Colonic mucosa (tissue), 4 donors: ENCODE results near the gene ALPK3. TPM values are rescaled to one million over a fixed set of nuclear protein-coding genes. Genes with fewer than 3 reads are reported as not detected.

Experiments used
- DNase-seq: peaks from one replicate; pipeline ENCODE4 v3.0.0-alpha.2; 2020
- H3K27ac ChIP-seq: fragments of 200-600 bp; one replicate; pipeline ENCODE4 v1.8.0; 2021
- H3K27me3 ChIP-seq: fragments of 200-600 bp; one replicate; pipeline ENCODE4 v1.8.0; 2021
- H3K36me3 ChIP-seq: fragments of 200-600 bp; one replicate; pipeline ENCODE4 v1.8.0; 2021
- H3K4me1 ChIP-seq: fragments of 200-600 bp; one replicate; pipeline ENCODE4 v1.8.0; 2021; ENCODE audit warnings: mild to moderate bottlenecking
- H3K4me3 ChIP-seq: fragments of 200-600 bp; one replicate; pipeline ENCODE4 v1.8.0; 2021
- H3K9ac ChIP-seq, 2 donors: one replicate each; pipeline ENCODE4 v1.7.0; 2013; ENCODE audit warnings: control low read depth in 2 of 2, low read depth in 2 of 2, low read length in 2 of 2
- H3K9me3 ChIP-seq: fragments of 200-600 bp; one replicate; pipeline ENCODE4 v1.8.0; 2021
- intact Hi-C: fragments of 100-400 bp; cut with DNase I; formaldehyde crosslinking; loops from one replicate; pipeline ENCODE4 v1.14.1; 2022
- total RNA-seq, 2 donors: library from RNA; stranded (reverse); fragmentation: NEBNext Ultra II Directional in 1 of 2; extraction: Animal tissue kit (Norgen Biotek cat#: 25700) in 1 of 2; gene quantifications; one replicate each; pipeline ENCODE4 v1.2.1, GENCODE V29; 2021
- TF ChIP-seq, protein P1 (sequence below): fragments of 200-600 bp; IDR thresholded peaks from one replicate; pipeline ENCODE4 v1.8.0; 2022; ENCODE audit warnings: antibody characterized with exemption, mild to moderate bottlenecking
- donor health status: healthy.
- donor health status: DM: no; HTN: no; CAD: no.
- donor health status: DM: no; HTN: no; CAD: no.

The ALPK3 gene
- total RNA-seq, 2 donors from 2014 or later: 0.74 to 2.4 TPM

GRCh38 chr15:84834229-84834955 lies 17.2 kb downstream of the ALPK3 start:
- Histone ChIP-seq H3K36me3 (no peaks in the 10 kb centered on the region), H3K4me1 (no peaks in the 10 kb centered on the region), H3K27me3 (no peaks in the 10 kb centered on the region), H3K4me3 (no peak overlapping the region), H3K9me3 (no peaks in the 10 kb centered on the region), H3K9ac (no peak overlapping the region), H3K27ac (no peak overlapping the region)
- no peak for DNase-seq
- intact Hi-C loops: loop anchor here (5.0 kb wide), 1 partner anchor 43 kb away; no protein-coding TSS in a partner anchor
- TF ChIP-seq, protein P1, sequence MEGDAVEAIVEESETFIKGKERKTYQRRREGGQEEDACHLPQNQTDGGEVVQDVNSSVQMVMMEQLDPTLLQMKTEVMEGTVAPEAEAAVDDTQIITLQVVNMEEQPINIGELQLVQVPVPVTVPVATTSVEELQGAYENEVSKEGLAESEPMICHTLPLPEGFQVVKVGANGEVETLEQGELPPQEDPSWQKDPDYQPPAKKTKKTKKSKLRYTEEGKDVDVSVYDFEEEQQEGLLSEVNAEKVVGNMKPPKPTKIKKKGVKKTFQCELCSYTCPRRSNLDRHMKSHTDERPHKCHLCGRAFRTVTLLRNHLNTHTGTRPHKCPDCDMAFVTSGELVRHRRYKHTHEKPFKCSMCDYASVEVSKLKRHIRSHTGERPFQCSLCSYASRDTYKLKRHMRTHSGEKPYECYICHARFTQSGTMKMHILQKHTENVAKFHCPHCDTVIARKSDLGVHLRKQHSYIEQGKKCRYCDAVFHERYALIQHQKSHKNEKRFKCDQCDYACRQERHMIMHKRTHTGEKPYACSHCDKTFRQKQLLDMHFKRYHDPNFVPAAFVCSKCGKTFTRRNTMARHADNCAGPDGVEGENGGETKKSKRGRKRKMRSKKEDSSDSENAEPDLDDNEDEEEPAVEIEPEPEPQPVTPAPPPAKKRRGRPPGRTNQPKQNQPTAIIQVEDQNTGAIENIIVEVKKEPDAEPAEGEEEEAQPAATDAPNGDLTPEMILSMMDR: no peak

GRCh38 chr15:84834969-84835368 lies 17.8 kb downstream of the ALPK3 start:
- TF ChIP-seq, protein P1: no peak
- no peak overlapping the region for H3K9ac ChIP-seq
- no peak for DNase-seq
- H3K27me3 ChIP-seq: no peaks in the 10 kb centered on the region
- intact Hi-C loops: loop anchor here (5.0 kb wide), 1 partner anchor 42 kb away; no protein-coding TSS in a partner anchor
- no peaks in the 10 kb centered on the region for H3K4me1 ChIP-seq
- no peaks in the 10 kb centered on the region for H3K9me3 ChIP-seq
- H3K27ac ChIP-seq: no peak overlapping the region
- no peak overlapping the region for H3K4me3 ChIP-seq
- H3K36me3 ChIP-seq: no peaks in the 10 kb centered on the region

GRCh38 chr15:84835661-84836337 lies 18.6 kb downstream of the ALPK3 start:
- no peaks in the 10 kb centered on the region for H3K27me3 ChIP-seq
- H3K36me3 ChIP-seq: no peaks in the 10 kb centered on the region
- intact Hi-C loops: no loop called here
- no peak overlapping the region for H3K4me3 ChIP-seq
- no peak overlapping the region for H3K9ac ChIP-seq
- TF ChIP-seq, protein P1: no peak
- no peak for DNase-seq
- H3K9me3 ChIP-seq: no peaks in the 10 kb centered on the region
- H3K27ac ChIP-seq: no peak overlapping the region
- H3K4me1 ChIP-seq: peaks cover 3% of the 10 kb centered on the region

- intact Hi-C loops: no loop called here
Observed at GRCh38 chr15:84836844-84837243, 19.7 kb downstream of the ALPK3 start.

DNA sequence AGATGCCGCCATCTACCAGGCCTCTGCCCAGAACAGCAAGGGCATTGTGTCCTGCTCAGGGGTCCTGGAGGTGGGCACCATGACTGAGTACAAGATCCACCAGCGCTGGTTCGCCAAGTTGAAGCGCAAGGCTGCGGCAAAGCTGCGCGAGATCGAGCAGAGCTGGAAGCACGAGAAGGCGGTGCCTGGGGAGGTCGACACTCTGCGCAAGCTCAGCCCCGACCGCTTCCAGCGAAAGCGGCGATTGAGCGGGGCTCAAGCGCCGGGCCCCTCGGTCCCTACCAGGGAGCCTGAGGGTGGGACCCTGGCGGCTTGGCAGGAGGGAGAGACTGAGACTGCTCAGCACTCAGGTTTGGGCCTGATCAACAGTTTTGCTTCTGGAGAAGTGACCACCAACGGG lies 22.6 kb downstream of the ALPK3 start:
- Histone ChIP-seq H3K4me1 (peaks cover 5% of the 10 kb centered on the region), H3K27ac (no peak overlapping the region)

More at GRCh38 chr15:84836844-84837243, 19.7 kb downstream of the ALPK3 start:
- DNase-seq: no peak
- TF ChIP-seq, protein P1: no peak
- Histone ChIP-seq H3K9me3 (no peaks in the 10 kb centered on the region), H3K9ac (no peak overlapping the region), H3K27ac (no peak overlapping the region), H3K4me3 (no peak overlapping the region), H3K36me3 (no peaks in the 10 kb centered on the region), H3K27me3 (no peaks in the 10 kb centered on the region), H3K4me1 (peaks cover 5% of the 10 kb centered on the region)

More for the DNA sequence above, 22.6 kb downstream of the ALPK3 start:
- H3K4me3 ChIP-seq: no peak overlapping the region
- TF ChIP-seq, protein P1: no peak
- H3K27me3 ChIP-seq: no peaks in the 10 kb centered on the region
- no peaks in the 10 kb centered on the region for H3K36me3 ChIP-seq
- intact Hi-C loops: no loop called here
- no peak overlapping the region for H3K9ac ChIP-seq
- DNase-seq: no peak
- H3K9me3 ChIP-seq: no peaks in the 10 kb centered on the region
